Suprapubic skin (tissue), 4 donors: ENCODE results near the gene GJB3.

Source experiments
- CTCF ChIP-seq, 2 donors: fragments of 200-600 bp in 1 of 2; fragments of 450-650 bp in 1 of 2; sonication (generic) in 1 of 2; IDR thresholded peaks; one replicate each; pipeline ENCODE4 v1.5.1; 2016 to 2019; ENCODE audit warnings: antibody characterized with exemption in 2 of 2, mild to moderate bottlenecking in 1 of 2, moderate library complexity in 1 of 2
- POLR2A ChIP-seq, 2 donors: fragments of 450-650 bp; IDR thresholded peaks; one replicate each; pipeline ENCODE4 v1.6.1; 2017; ENCODE audit warnings: antibody characterized with exemption in 2 of 2, mild to moderate bottlenecking in 2 of 2, moderate library complexity in 2 of 2
- POLR2AphosphoS5 ChIP-seq, 3 donors: sonication (generic); formaldehyde crosslinking; IDR thresholded peaks; one replicate each; pipeline ENCODE4 v1.6.1; 2017; ENCODE audit warnings: antibody characterized with exemption in 3 of 3

GRCh38 chr1:34758751-34759150 lies 22.3 kb upstream of the GJB3 start:
- TF ChIP-seq CTCF (IDR thresholded peaks at IDR 0.05) (no peak), POLR2AphosphoS5 (IDR thresholded peaks at IDR 0.05) (no peak), POLR2A (IDR thresholded peaks at IDR 0.05) (no peak)
